PC-3 (cell line): Measurements from ENCODE around the gene PHF19. TPM values are rescaled to one million over a fixed set of nuclear protein-coding genes. Genes with fewer than 3 reads are reported as not detected.

Experiments used
- ATAC-seq: fragments of 200-7000 bp; cut with Tn5 transposase; 2 replicates; pipeline ENCODE4 v1.9.1; 2020; ENCODE audit warnings: mild to moderate bottlenecking, moderate library complexity
- BruUV-seq: library from RNA; stranded (reverse); fragments of 400-500 nt; replicated peaks from 2 replicates; lab custom pipeline; 2021; lab: Mats Ljungman, UMichigan
- CTCF ChIA-PET: fragments of 300-600 bp; sonication (Branson Sonifier 250); formaldehyde crosslinking; loops from one replicate; lab custom pipeline; 2022; ENCODE audit warnings: antibody characterized with exemption; lab: Charles Lee
- POLR2A ChIA-PET: fragments of 300-600 bp; sonication (Branson Sonifier 250); formaldehyde crosslinking; loops from one replicate; lab custom pipeline; 2022; ENCODE audit warnings: antibody characterized with exemption; ENCODE audit not compliant: unreplicated experiment; lab: Charles Lee
- DNase-seq: peaks from one replicate; pipeline ENCODE4 v3.0.0-alpha.2; 2015
- H2AFZ ChIP-seq: fragments of 300-600 bp; sonication (generic); 2 replicates; pipeline ENCODE4 v1.6.0; 2016; ENCODE audit warnings: antibody characterized with exemption, low read length
- H3F3A ChIP-seq: fragments of 300-600 bp; sonication (generic); one replicate; pipeline ENCODE4 v1.6.0; 2017; ENCODE audit warnings: antibody characterized with exemption, low read length, control low read depth, mild to moderate bottlenecking; ENCODE audit not compliant: unreplicated experiment
- H3K27ac ChIP-seq: fragments of 300-600 bp; sonication (generic); 2 replicates; pipeline ENCODE4 v1.5.1; 2016; ENCODE audit warnings: mild to moderate bottlenecking, low read length
- H3K27me3 ChIP-seq: fragments of 300-600 bp; sonication (generic); 2 replicates; pipeline ENCODE4 v1.6.1; 2016; ENCODE audit warnings: low read length, mixed read lengths
- H3K36me3 ChIP-seq: fragments of 300-600 bp; sonication (generic); 2 replicates; pipeline ENCODE4 v1.6.1; 2016; ENCODE audit warnings: low read depth, mixed run types, low read length, mixed read lengths
- H3K4me1 ChIP-seq: fragments of 300-600 bp; sonication (generic); 2 replicates; pipeline ENCODE4 v1.5.1; 2016; ENCODE audit warnings: low read length; ENCODE audit not compliant: insufficient read depth
- H3K4me2 ChIP-seq: fragments of 300-600 bp; sonication (generic); 2 replicates; pipeline ENCODE4 v1.6.0; 2016; ENCODE audit warnings: low read length
- H3K4me3 ChIP-seq: fragments of 300-600 bp; sonication (generic); 2 replicates; pipeline ENCODE4 v1.5.1; 2016; ENCODE audit warnings: mild to moderate bottlenecking, low read length, mixed read lengths
- H3K79me2 ChIP-seq: fragments of 300-600 bp; sonication (generic); 2 replicates; pipeline ENCODE4 v1.6.1; 2017; ENCODE audit warnings: low read length, mixed read lengths
- H3K9ac ChIP-seq: fragments of 300-600 bp; sonication (generic); 2 replicates; pipeline ENCODE4 v1.6.0; 2016; ENCODE audit warnings: mild to moderate bottlenecking, low read length
- H3K9me2 ChIP-seq: fragments of 300-600 bp; sonication (generic); replicated peaks from 2 replicates; pipeline ENCODE4 v1.6.1; 2016; ENCODE audit warnings: mixed run types, low read length, mixed read lengths
- H3K9me3 ChIP-seq: fragments of 300-600 bp; sonication (generic); 2 replicates; pipeline ENCODE4 v1.6.1; 2016; ENCODE audit warnings: low read length, mixed read lengths
- H4K20me1 ChIP-seq: fragments of 300-600 bp; sonication (generic); 2 replicates; pipeline ENCODE4 v1.6.1; 2016; ENCODE audit warnings: low read length, mixed read lengths
- CTCF ChIP-seq: fragments of 300-600 bp; sonication (generic); conservative IDR thresholded peaks from 2 replicates; pipeline ENCODE4 v1.5.1; 2017; ENCODE audit warnings: antibody characterized with exemption, low read depth, mild to moderate bottlenecking, low read length
- EZH2 ChIP-seq: fragments of 300-600 bp; sonication (generic); IDR thresholded peaks from one replicate; pipeline ENCODE4 v1.6.1; 2017; ENCODE audit warnings: antibody characterized with exemption, mild to moderate bottlenecking, low read length; ENCODE audit not compliant: unreplicated experiment
- EZH2phosphoT487 ChIP-seq: fragments of 300-600 bp; sonication (generic); IDR thresholded peaks from 2 replicates; pipeline ENCODE4 v1.6.1; 2018; ENCODE audit warnings: mild to moderate bottlenecking, antibody characterized with exemption, low read length, borderline replicate concordance
- intact Hi-C: fragments of 100-400 bp; cut with micrococcal nuclease; formaldehyde crosslinking; loops from 2 replicates; pipeline ENCODE4 v1.9.0; 2023
- total RNA-seq: library from RNA; depleted of rRNA; stranded (reverse); fragments of >200 nt; gene quantifications from 2 replicates; pipeline ENCODE4 v1.2.3, GENCODE V29; 2014

The PHF19 gene
- total RNA-seq, 1 experiment from 2014 or later = 104 TPM

GRCh38 chr9:120854596-120855327 is 22.2 kb downstream of the PHF19 start:
- ATAC-seq (no peak), DNase-seq (no peak)
- H3K4me1 ChIP-seq = no peaks in the 10 kb centered on the region
- no peak overlapping the region for H3K4me3 ChIP-seq
- H3K36me3 ChIP-seq = 0 out of 2 replicates have a peak, but pooled peaks cover 2% of the 10 kb centered on the region
- intact Hi-C loops = no loop called here
- no peak overlapping the region for H3K4me2 ChIP-seq
- H3K9ac ChIP-seq = no peak overlapping the region
- H3K9me2 ChIP-seq = no peaks in the 10 kb centered on the region
- H3F3A ChIP-seq = no peaks in the 10 kb centered on the region
- no peaks in the 10 kb centered on the region for H3K9me3 ChIP-seq
- H4K20me1 ChIP-seq = no peaks in the 10 kb centered on the region
- no peaks in the 10 kb centered on the region for H3K27me3 ChIP-seq
- no peak overlapping the region for H3K27ac ChIP-seq
- no TSS peak for BruUV-seq
- POLR2A ChIA-PET = no interaction called here
- TF ChIP-seq CTCF (no peak), EZH2 (no peak), EZH2phosphoT487 (no peak)
- CTCF ChIA-PET = no interaction called here
- H2AFZ ChIP-seq = no peak overlapping the region
- H3K79me2 ChIP-seq = no peaks in the 10 kb centered on the region

- CTCF ChIA-PET = no interaction called here
- Histone ChIP-seq H3K4me2 (no peak overlapping the region), H2AFZ (no peak overlapping the region), H3K9me3 (no peaks in the 10 kb centered on the region), H3K9me2 (no peaks in the 10 kb centered on the region), H3F3A (no peaks in the 10 kb centered on the region), H3K79me2 (no peaks in the 10 kb centered on the region), H3K4me1 (no peaks in the 10 kb centered on the region), H3K27ac (no peak overlapping the region), H3K4me3 (no peak overlapping the region), H4K20me1 (no peaks in the 10 kb centered on the region), H3K36me3 (0 out of 2 replicates have a peak, but pooled peaks cover 2% of the 10 kb centered on the region), H3K27me3 (no peaks in the 10 kb centered on the region), H3K9ac (no peak overlapping the region)
- BruUV-seq = no TSS peak
- intact Hi-C loops = no loop called here
- ATAC-seq = no peak
- POLR2A ChIA-PET = no interaction called here
- TF ChIP-seq CTCF (no peak), EZH2 (no peak), EZH2phosphoT487 (no peak)
- DNase-seq = no peak
These were observed 23.8 kb downstream of the PHF19 start for GRCh38 chr9:120853198-120853597.
